ENCODE data around the gene TSHR.
"Not testable (repeated sequence)": the region's sequence is repeated elsewhere in the genome, so short reads cannot be mapped to it uniquely, and the experiment has no call there.

TSHR gene

DNA sequence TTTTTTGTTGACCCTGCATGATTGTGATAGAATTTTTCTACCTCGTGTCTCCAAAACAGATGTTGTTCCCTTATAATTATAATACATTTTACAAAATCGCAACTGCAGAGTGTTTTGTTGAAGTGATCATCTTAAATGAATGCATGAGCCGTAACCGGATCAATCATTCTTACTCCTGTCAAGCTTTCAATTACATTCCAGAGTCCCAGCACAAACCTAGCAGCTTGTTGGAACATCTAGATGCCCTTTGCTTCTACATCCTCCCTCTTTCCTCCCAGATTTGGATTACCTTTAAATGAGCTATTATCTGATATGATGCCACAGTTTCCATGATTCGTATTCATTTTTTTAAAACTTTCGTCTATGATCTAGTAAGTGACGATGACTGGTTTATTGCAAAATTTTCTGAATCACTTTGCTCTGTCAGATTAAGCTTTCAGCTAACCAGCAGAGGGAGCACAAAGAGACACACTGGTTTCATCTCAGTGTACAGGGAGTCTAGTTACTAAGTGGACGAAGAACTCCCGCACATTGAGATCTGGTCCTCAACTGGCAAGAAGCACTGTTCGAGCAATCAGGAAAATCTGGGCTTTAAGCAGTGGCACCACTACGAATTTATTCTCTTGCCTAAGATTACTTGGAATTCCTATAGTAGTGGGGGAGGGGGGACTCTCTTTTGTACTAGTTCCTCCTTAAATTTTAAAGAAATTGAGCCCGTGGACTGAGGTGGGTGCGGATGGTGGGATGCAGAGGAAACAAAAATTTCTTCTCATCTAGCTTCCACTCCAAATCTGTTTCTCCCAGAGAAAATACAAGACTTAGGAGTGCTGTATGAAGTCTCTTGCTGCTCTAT lies 40.9 kb downstream of the TSHR start:
- peak; percentile 86 to 96 (median 96) for DNase-seq

DNA sequence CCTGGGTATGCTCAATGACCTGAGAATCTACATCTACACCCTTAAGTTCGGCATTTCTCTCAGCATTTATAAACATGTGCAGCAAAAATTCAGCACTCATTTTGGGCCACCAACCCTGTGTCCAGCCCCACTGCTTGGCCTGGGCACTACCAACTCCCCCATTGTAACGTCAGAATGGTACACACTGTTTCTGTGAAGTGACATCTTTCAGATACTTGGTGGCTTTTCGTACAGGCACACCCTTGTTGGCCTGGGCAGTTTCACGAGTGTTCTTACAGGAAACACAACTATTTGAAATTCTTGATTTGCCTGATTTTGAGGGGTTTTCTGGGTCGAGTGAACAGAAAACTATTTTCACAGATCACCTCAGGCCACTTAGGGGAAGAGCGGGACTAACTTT lies 46.0 kb downstream of the TSHR start:
- DNase-seq, result no peak

DNA sequence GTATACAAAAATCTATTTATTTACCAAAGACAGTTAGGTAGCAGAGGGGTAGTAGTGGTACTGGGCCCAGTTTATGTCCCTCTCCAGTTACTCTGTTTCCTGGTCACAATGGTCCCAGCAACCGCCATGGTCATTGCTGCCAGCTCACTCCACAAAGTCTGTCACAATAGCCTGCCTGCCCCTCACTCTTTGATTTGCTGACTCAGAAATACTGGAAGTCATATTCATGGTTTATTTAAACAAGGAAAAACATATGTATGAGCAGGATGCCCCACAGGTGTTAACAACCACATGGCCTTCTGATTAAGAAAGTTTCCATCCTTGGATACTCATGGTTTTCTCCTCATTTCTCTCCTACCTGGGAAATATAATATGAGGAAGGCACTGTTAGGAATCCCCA lies 49.2 kb downstream of the TSHR start:
- DNase-seq, result no peak

DNA sequence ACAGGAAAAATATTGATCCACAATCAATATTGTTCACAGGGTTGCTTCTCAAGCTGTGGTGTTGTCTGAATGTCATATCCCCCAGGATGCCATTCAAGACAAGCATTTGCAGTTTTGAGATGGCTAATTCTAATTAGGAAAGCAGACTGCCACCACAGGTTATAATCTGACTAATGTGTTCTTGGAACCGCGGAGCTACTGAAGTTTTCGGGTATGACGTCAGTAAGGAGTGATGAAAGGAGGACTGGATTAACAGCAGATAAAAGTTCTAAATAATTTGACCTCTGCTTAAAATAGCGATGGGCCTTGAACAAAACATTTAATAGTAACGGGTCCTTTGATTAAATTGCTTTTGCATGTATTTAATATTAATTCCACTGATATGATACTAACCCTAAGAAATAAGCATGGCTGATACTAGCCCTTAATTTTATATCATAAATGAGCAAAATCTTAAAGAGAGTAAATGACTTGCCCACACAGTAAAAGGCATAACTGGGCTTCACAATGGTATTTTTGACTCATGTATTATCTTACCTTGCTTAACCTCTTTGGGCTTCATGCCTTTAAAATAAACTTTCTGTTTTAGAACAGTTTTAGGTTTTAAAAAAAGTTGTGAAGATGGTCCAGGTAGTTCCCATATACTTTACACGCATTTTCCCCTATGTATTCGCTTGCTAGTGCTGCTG lies 50.3 kb downstream of the TSHR start:
- DNase-seq, result no peak

DNA sequence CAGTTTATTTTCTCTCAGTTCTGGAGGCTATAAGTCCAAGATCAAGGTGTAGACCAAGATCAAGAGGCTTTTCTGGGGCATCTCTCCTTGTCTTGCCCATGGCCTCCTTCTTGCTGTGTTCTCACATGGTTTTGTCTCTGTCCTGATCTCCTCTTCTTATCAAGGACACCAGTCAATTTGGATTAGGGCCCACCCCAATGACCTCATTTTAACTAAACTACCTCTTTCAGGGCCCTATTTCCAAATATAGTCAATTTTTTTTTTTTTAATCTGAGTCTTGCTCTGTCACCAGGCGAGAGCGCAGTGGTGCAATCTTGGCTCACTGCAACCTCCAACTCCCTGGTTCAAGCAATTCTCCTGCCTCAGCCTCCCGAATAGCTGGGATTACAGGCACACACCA lies 50.8 kb downstream of the TSHR start:
- no peak for DNase-seq

DNA sequence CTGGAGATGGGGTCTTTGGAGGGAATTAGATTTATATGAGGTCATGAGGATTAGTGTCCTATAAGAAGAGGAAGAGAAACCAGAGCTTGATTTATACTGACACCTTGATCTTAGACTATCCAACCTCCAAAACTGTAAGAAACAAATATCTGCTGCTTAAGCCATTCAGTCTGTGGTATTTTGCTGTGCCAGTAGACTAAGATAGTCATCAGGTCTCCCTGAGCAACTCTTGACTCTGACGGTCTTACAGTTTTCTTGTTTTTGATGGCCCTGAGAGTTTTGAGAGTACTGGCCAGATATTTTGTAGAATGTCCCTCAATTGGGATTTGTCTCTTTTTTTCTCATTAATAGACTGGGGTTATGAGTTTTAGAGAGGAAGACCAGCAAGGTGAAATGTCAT lies 51.7 kb downstream of the TSHR start:
- DNase-seq, result no peak

DNA sequence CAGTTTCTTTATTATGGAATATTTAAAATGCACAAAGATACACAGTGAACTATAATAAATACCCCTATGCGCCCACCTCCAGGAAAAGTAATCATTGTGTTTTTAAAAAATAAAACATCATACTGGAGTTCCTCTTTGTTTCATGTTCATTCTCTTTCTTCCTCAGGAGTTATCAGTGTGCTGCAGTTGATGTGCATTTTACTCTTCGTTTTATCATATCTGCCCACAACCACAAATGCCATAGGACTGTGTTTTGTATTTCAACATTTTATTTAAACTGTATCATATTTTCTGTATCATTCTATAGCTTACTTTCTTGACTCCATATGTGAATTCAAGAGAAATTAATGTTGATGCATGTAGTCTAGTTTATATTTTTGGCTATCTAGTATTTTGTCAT lies 53.9 kb downstream of the TSHR start:
- DNase-seq, result no peak

DNA sequence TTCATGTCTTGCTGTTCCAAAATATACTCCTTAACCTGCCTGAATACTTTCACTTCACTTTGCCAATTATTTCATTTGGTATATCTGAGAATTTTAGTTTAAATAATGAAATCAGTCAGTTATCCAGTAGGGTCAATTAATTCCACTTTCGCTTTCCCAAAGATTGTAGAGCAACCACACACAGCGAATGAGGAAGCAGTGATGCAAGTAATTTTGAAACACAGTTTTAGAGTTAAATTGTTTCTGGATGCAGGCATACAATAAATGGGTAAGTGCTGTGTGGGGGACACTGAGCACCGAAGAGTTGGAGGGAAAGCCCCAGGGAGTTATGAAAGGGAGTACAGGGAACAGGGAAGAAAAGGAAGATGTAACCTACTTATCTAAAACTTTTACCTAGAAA lies 62.8 kb downstream of the TSHR start:
- DNase-seq, result peak; percentile 55 to 79 (median 60)

DNA sequence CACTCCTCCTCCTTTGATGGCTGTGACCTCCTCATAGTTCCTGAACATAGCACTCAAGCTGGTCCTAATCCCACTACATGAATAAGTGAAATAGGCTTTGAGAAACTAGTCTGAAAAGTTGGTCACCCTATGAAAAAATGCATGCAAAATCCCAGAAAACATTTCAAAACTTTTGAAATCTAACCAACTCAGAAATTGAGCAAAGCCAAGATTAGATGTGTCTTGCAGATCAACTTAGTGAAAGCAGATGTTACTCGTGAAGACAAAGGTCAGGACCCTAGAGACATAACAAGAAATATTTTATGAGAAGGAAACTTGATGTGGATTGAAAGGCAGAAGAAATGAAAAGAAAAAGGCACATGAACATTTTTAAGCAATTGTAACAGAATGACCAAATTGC lies 63.3 kb downstream of the TSHR start:
- DNase-seq, result no peak

DNA sequence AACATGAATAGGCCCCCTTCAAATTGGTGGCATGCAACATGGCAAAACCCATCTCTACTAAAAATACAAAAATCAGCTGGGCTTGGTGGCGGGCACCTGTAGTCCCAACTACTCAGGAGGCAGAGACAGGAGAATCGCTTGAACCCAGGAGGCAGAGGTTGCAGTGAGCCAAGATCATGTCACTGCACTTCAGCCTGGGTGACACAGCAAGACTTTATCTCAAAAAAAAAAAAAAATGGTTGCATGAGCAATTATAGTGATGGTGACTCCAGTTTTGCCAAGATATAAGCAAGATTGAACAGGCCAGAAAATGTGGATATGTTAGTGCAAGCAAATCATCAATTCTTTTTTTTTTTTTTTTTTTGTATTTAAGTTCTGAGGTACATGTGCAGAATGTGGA lies 63.7 kb downstream of the TSHR start:
- DNase-seq, result not testable (repeated sequence)

DNA sequence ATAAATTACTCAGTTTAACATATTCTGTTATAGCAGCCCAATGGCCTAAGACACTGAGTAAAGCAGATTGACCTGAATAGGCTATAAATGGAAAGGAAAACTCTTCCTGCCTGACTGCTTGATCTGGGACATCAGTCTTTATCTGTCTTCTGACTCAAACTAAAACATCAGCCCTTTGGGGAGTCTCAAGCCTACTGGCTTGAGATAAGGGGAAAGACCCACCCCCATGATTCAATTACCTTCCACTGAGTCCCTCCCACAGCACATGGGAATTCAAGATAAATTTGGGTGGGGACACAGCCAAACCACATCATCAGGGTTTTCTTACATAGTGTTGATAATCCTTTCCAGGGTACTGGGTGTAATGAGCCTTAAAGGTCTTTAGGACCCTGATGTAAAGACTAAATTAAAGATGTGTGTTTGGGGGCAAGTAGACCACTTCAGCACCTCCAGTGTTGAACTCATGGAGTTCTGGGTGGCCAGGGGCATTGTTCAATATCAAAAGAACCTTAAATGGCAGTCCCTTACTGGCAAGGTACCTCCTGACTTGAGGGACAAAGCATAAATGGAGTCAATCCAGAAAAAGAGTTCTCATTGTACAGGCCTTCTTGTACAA lies 67.8 kb downstream of the TSHR start:
- no peak for DNase-seq

DNA sequence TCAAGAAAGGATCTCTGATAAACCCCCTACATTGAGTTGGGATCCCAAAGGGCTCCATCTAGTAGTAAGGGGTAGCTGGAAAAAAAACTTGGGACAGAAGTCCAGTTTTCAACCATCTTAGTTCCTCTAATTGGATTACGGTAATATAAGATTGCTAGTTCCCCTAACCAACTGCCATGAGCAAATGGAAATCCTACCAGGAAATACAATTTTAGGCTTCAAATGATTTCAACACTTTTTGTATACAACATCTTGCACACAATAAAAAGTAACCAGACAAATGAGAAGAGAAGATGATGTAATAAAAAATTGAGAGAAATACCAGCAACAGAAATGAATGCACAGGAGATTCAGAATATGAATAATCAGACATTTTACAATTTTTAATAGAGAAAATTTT lies 73.0 kb downstream of the TSHR start:
- DNase-seq, result peak; percentile 30 to 72 (median 44)

DNA sequence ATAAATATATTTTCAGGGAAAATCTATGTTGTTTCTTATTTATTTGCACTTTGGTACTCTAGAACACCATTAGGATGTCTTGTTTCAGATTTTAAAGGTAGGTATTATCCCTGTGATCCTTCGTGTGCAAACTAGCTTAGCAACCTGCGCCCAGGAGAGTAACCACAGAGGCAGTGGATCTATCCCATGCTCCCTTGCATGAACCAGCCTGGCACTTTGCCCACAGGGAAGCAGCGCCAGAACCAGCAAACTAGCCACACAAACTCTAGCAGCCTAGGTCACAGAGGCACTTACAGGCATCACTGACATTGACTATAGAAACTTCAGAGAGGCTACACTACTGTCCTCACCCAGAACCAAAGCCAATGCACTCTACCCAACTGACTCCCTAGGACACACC lies 76.1 kb downstream of the TSHR start:
- DNase-seq, result no peak

DNA sequence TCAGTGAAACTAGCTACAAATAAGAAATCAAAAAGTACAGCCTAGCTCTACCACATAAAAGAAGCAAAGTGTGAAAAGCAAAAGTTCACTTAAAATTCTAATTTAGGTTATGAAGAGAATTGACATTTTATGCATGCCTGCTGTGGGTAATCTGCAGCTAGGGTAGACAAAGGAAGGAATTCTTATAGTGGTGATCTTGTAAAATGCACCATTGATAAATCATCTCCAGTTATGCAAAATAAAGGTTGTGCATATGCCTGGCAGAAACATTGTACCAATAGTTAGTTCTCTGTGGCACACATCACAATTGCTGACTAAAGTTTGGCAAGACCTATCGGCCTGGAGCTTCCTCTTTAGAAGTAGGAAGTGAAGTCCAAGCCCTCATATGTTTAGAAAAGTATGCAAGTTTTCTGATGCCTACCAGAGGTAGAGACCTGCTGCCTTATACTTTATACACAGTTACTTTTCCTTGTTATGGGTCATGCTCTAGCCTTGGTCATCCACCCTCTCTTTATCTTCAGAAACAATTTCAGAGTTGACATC lies 78.3 kb downstream of the TSHR start:
- DNase-seq, result peak; percentile 59 to 79 (median 75)

DNA sequence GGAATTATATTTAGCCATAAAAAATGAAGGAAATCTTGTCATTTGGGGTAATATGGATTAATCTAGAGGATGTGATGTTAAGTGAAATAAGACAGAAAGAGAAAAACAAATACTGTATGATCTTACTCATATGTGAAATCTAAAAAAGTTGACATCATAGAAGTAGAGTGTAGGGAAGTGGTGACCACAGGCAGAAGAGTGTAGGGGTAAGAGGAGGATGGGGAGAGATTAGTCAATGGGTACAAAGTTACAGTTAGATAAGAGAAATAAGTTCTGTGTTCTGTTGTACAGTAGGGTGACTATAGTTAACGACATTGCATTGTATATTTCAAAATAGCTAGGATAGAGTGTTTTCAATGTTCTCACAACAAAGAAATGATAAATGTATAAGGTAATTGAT lies 87.0 kb downstream of the TSHR start:
- DNase-seq, result peak; percentile 17 to 41 (median 29)

DNA sequence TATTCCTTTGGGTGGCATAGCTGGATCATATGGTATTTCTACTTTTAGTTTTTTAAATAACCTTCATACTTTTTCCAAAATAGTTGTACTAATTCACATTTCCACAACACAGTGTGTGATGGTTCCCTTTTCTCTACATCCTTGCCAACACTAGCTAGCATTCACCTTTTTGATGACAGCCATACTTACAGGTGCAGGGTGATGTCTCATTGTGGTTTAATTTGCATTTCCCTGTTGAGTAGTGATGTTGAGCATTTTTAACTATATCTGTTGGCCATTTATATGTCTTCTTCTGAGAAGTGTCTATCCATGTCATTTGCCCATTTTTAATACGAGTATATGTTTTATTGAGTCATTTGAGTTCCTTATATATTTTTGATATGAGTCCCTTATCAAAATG lies 96.1 kb downstream of the TSHR start:
- DNase-seq, result no peak

DNA sequence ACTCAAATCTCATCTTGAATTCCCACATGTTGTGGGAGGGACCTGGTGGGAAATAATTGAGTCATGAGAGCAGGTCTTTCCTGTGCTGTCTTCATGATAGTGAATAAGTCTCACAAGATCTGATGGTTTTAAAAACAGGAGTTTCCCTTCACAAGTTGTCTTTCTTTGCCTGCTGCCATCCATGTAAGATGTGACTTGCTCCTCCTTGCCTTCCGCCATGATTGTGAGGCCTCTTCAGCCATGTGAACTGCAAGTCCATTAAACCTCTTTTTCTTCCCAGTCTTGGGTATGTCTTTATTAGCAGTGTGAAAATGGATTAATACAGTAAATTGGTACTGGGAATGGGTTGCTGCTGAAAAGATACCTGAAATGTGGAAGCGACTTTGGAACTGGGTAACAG lies 98.6 kb downstream of the TSHR start:
- DNase-seq, result not testable (repeated sequence)

DNA sequence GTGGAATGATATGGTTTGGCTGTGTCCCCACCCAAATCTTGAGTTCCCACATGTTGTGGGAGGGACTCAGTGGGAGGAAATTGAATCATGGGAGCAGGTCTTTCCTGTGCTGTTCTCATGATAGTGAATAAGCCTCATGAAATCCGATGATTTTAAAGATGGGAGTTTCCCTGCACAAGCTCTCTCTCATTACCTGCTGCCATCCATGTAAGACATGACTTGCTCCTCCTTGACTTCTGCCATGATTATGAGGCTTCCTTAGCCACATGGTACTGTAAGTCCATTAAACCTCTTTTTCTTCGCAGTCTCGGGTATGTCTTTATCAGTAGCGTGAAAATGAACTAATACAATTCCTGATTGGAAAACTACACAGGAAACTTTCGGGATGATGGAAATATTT lies 100.5 kb downstream of the TSHR start:
- DNase-seq, result no peak

DNA sequence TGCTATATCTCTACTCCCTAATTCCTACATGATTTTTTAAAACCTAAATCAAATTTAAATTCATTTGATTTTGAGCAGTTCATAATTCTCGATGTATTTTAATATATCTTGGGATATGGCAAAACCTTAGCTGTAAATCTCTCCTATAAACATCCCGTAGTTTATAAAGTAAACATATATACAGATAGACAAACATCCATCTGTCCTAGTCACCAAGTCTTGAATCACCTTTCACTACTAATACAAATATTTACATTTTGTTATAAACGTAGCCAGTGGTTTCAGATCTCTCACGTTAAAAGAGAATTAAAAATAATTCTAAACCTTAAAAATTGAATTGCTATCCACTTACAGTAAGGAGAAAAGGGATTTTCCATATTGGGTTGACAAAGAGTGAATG lies 107.0 kb downstream of the TSHR start:
- DNase-seq, result no peak

DNA sequence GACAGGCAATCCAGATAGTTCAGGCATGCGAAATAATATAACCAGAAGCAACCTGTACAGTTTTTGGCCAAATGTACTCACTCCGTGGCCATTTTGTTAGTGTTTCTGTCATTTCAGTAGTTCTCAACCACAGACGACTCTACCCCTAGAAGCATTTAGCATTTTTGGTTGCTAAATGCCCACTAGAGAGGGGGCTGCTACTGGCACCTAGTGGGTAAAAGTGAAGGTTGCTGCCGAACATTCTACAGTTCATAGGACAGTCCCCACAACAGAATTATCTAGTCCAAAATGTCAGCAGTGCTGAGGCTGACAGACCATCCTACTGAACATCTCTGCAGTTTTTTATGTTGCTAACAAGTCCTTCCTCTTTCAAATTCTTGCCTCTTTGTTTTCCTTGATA lies 107.4 kb downstream of the TSHR start:
- peak; percentile 27 to 42 (median 37) for DNase-seq

DNA sequence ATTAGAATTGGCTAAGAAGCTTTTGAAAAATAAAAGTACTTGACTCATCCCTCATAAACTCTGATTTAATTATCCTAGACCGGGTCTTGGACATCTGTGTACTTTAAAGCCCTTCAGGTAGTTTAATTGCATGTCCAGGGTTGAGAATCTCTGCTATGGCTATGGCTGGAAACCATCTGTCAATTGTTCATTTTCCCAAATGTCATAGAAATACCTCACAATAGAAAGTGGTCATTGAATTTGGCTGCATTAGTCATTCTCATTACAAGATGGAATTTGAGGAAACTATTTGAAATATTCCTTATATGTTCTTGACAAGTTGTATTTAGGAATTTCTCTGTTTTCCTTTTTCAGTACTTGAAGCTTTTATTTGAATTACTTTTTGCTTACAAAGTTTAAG lies 111.3 kb downstream of the TSHR start:
- DNase-seq, result no peak

DNA sequence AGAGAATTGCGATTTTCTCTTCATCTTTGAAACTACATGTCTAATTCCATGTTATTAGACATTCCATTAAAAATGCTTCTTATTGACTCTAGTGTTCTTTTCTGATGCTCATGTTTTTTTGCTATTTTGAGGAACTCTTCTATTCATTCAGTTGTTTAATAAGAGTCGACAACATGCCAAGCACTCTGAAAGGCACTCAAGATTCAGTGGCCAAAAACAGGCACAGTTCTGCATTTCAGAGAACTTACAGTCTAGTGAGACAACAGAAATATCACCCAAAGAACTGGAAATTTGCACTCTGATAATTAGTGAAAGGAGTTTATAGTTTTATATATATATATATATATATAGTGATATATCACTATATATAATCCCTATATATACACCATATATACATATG lies 111.7 kb downstream of the TSHR start:
- DNase-seq, result no peak

DNA sequence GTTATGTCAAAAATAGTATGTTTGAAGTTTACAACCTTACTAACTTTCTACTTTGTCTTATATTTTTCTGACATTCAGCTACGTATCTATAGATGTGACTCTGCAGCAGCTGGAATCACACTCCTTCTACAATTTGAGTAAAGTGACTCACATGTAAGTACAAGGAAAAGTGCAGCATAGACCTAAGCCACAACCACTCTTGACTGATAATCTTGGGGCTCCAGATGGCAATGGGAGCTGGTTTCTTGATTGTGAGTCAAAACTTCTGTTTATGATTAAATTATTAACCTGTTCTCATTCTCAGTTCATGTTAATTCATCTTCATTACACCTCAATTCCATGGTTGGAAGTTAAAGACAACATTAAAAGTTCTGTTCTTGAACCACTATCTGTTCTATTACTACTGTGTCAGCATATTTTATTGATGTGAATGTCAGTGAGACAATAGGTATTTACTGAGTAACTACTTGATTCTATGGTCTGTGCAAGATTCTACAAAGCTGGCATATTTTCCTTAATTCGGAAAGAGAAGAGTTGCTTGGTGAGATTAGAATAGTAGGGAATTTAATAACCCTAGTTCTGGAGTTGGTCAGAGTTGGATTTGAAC lies 112.9 kb downstream of the TSHR start:
- no peak for DNase-seq
